Activated naive CD4-positive, alpha-beta T cell treated with anti-CD3 and anti-CD28 coated beads, Interleukin-2, amount 50 U/mL, for 72 hours (primary cell): Measurements from ENCODE around the gene RGS17. TPM values are rescaled to one million over a fixed set of nuclear protein-coding genes. Genes with fewer than 3 reads are reported as not detected.
"Not testable (repeated sequence)": the region's sequence is repeated elsewhere in the genome, so short reads cannot be mapped to it uniquely, and the experiment has no call there.

Source experiments
- ATAC-seq, 2 donors: fragments of 150-1000 bp; cut with Tn5 transposase; 2 replicates each; pipeline ENCODE4 v1.10.0; 2021; ENCODE audit warnings: mild to moderate bottlenecking in 2 of 2, moderate library complexity in 2 of 2
- DNase-seq, 2 donors: peaks; one replicate each; pipeline ENCODE4 v3.0.0; 2021 to 2022; ENCODE audit warnings: low spot score in 2 of 2
- H3K27ac Mint-ChIP-seq, 2 donors: one replicate each; pipeline ENCODE4 v1.8.0; 2022; ENCODE audit warnings: mild to moderate bottlenecking in 2 of 2, mixed read lengths in 2 of 2
- H3K36me3 Mint-ChIP-seq, 2 donors: one replicate each; pipeline ENCODE4 v1.8.0; 2022; ENCODE audit warnings: mixed read lengths in 2 of 2
- H3K9me3 Mint-ChIP-seq, 2 donors: one replicate each; pipeline ENCODE4 v1.8.0; 2022; ENCODE audit warnings: mixed read lengths in 2 of 2
- total RNA-seq, 2 donors: library from RNA; stranded (reverse); gene quantifications; one replicate each; pipeline ENCODE4 v1.2.3, GENCODE V29; 2022

RGS17 gene
- total RNA-seq, 2 donors from 2014 or later, result not detected

DNA sequence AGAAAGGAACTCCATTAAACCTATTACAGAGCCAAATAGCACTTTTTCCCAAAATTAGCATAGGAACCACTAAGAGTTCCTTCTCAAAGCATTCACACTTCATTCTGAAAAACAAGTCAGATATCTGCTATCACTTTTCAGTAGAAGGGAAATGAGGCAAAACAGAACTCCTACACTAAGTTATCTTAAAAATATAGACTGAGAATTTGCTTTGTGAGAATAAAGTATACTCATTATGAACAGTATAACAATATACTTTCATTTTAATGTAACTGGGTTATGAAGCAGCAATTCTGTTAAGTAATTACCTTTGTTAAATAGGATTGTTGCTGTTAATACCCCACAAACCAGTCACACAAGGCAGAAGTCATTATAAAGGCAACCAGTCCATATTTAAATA, 137.2 kb downstream of the RGS17 start:
- Mint-ChIP-seq H3K36me3 (peaks cover 15 to 44% of the 10 kb centered on the region in 2 donors), H3K9me3 (no peaks in the 10 kb centered on the region), H3K27ac (peak overlapping the region in 1 of 2 donors; percentile 89)
- peak in 1 of 2 donors; percentile 81 for ATAC-seq
- no peak for DNase-seq

DNA sequence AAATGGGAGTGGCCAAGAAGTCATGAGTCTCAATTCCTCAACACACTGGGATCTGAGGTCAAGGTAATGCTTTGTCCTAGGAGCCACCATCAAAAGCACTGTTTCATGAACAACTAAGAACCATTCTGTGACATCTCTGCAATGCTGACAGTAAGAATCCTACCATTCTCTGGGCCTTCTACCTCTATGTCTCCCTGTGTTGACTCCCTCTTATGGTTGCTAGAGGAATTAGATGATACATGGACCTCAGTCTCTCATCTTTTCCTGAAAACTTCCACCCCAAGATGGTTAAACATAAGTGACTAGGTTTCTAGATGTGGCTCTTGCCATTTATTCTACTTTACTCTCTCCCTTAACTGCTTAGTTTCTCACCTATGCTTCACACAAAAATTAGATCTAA, 137.7 kb downstream of the RGS17 start:
- Mint-ChIP-seq H3K27ac (peak overlapping the region in 1 of 2 donors; percentile 89), H3K36me3 (peaks cover 15 to 42% of the 10 kb centered on the region in 2 donors), H3K9me3 (no peaks in the 10 kb centered on the region)
- DNase-seq (no peak), ATAC-seq (peak; percentile 31 to 40)

DNA sequence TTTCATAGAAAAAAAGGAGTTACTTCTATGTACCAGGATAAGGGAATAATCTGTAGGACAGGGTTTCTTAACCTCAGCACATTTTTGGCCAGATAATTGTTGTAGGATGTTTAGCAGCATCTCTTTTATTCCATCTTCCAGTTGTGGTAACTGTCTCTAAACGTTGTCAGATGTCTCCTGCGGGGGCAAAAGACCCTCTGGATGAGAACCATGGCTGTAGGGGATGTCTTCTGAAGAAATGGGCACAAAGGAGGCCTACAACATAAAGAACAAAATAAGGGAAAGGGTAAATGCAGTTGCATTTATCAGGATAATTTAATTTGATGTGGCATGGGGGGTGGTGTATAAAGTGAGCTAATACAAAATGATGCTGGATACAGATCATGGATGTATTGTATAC, 144.1 kb downstream of the RGS17 start:
- DNase-seq (no peak), ATAC-seq (no peak)
- no peak overlapping the region for H3K27ac Mint-ChIP-seq
- no peaks in the 10 kb centered on the region for H3K9me3 Mint-ChIP-seq
- peaks cover 11 to 28% of the 10 kb centered on the region in 2 donors for H3K36me3 Mint-ChIP-seq

DNA sequence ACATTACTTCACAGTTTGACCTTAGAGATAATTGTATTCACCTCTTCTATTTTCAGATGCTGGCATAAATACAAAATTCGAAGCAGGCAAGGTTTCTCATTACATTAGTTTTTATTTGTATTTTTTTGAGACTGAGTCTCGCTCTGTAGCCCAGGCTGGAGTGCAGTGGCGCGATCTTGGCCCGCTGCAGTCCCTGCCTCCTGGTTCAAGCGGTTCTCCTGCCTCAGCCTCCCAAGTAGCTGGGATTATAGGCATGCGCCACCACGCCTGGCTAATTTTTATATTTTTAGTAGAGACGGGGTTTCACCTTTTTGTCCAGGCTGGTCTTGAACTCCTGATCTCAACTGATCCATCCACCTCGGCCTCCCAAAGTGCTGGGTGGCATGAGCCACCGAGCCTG, 145.8 kb downstream of the RGS17 start:
- peaks cover 23 to 36% of the 10 kb centered on the region in 2 donors for H3K36me3 Mint-ChIP-seq
- not testable (repeated sequence) for ATAC-seq, DNase-seq, H3K27ac Mint-ChIP-seq, H3K9me3 Mint-ChIP-seq

DNA sequence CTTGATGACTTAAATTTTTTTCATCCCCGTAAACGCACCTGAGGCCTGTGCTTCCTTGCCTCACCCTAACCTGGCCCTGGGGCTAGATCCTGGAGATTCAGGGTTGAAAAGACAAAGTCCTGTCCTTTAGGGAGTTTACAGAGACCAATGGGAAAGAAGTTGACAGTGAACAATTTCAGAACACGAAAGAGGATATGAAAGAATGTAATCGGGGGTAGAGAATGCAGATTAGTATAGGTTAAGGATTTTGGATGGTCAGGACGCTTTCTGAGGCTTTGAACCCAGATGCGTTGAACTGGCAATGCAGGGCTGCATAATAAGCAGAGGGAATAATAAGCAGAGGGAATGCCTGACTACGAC, 146.6 kb downstream of the RGS17 start:
- H3K36me3 Mint-ChIP-seq, result peaks cover 28 to 34% of the 10 kb centered on the region in 2 donors

DNA sequence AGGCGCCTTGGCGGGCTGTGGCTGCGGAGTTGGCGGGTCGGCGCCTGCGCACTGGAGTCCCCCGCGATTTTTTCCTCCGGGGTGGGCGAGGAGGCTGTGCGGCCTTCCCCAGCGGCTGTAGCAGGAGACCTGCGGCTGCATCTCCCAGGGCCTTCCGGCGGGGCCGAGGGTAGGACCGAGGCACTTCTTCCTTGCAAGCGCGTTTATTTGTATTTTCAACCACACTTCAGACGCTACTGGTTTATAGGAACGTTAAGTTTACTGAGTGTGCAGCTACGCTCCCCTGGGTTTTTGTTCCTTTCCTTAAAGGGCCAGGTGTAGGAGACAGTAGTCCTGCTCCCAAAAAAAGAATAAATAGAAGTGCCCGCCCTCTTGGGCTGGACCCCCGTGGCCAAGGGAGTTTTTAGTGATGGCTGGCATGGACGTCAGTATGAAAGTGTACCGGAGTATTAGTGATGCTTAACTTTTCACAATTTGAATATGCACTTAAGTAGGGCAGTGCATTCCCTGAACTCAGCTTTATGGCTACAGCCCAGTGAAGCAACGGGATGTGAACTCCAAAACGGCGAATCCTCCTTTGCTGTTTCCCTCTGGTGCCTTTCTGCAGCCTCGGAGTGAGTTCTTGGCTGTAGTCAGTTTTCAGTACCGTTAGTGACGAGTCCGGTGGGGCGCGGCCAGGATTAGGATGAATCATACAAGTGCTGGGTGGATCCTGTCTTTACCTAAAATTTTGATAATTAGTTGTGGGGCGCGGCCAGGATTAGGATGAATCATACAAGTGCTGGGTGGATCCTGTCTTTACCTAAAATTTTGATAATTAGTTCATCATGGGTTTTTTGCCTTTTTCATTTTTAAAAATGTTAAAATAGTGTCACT, 147.2 kb downstream of the RGS17 start:
- DNase-seq, result peak; percentile 71 to 79
- Mint-ChIP-seq H3K9me3 (no peaks in the 10 kb centered on the region), H3K27ac (peak overlapping the region; percentile 96 to 100), H3K36me3 (peaks cover 28 to 34% of the 10 kb centered on the region in 2 donors)
- ATAC-seq, result peak; percentile 36 to 54

More for the DNA sequence above, 146.6 kb downstream of the RGS17 start:
- Mint-ChIP-seq H3K9me3 (no peaks in the 10 kb centered on the region), H3K27ac (peak overlapping the region; percentile 96 to 100)
- ATAC-seq (no peak), DNase-seq (no peak)

DNA sequence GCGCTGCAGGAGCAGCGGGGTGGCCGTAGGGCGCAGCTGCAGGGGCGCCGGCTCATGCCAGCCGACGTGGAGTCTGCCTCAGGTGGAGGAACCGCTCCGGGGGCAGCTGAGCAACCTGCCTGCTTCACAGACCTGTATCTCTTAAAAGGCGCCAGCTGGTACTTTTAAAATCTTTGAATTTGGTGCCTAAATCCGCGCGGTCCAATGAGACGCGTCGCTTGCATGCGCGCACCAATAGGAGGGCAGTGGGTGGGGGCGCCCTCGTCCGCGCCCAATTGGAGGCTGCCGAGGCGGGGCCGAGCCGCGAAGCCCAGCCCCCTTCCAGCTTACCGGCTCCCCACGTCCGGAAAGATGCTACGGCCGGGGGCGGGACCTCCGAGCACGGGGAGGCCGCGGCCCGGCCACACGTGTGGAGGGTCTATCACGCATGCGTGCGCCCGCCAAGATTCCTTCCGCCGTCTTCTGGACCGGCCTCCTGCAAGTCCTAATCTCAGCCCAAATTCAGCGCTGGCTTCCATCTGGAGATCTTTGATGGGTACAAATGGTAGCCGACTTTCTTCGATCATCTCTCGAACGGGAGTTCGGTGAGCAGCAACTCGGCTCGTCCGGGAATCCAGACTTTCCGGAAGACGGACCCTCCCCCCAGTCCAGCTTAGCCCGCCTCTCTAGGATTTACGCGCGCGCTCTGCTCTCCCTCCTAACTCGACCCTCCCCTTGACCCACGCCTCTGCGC, 148.0 kb downstream of the RGS17 start, which contains the start of gene FBXO5:
Gene FBXO5, minus strand, starts transcription at position 138 of the 733 bp plus-strand sequence. Its CDS starts 82 bp downstream, at position 56.
- no peaks in the 10 kb centered on the region for H3K9me3 Mint-ChIP-seq
- ATAC-seq (peak; percentile 90), DNase-seq (peak; percentile 94 to 98)
- H3K27ac Mint-ChIP-seq, result peak within 1 kb of the TSS; percentile 96 to 100
- peaks cover 32 to 34% of the 10 kb centered on the region in 2 donors for H3K36me3 Mint-ChIP-seq

DNA sequence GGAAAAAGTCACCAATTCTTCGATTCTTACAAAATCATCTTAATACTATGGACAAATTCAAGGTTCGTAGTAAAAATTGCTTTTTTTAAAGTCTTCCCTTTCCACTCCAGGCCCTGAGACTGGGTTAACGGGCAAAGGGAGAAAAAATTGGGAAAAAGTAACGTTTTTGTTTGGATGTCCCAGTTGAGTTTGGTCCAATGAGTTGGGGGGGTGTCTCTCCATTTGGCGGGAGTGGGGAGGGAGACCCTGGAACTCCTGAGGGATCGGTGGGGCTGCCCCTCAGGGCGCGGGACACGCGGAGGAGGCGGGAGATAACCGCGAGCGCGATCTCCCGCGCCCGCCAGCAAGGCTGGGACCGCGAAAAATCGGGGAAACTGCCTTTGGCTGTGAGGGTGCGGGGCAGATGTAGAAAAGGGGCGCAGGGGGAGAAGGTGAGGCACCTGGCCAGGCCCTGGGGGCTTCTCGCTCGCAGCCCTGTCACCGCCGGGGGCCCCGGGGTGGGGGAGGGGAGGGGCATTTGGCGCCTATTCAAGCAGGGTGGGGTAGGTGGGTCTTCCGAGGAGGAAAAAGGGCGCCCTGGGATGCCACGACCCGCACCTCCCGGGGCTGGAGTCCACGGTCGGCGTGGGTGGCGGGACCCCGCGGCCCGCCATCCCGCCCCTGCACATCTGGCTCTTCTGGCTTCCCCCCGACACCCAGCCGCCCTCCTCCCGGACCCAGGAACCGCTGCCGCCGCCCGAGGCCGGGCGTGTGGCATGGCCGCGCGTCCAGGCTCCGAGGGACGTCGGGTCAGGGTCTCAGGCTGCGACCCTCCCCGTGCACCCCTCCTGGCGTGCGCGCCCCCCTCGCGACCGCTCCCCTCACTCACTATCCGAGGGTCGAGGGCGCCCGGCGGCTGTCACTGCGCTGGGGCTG, 148.8 kb downstream of the RGS17 start:
- ATAC-seq, result peak in 1 of 2 donors; percentile 0
- H3K27ac Mint-ChIP-seq, result peak overlapping the region; percentile 92 to 96
- no peaks in the 10 kb centered on the region for H3K9me3 Mint-ChIP-seq
- peaks cover 33 to 34% of the 10 kb centered on the region in 2 donors for H3K36me3 Mint-ChIP-seq
- peak; percentile 22 to 61 for DNase-seq

DNA sequence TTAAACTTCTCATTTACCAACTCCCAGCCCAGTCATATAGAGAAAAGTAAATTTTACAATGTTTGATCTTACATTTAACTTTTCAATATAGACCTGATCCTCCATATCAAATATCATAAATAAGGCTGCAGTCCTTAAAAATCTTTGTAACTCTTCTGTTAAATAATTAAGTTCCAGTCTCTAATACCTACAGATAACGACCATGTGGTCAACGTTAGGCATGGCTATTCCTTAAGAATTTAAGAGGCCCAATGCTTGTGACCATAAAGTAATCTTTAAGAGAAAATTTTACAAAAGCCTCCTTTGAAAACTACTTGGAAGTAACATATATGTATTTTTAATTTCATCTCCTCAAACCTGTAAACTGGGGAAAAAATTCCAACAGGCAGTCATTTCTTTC, 149.9 kb downstream of the RGS17 start:
- Mint-ChIP-seq H3K27ac (peak overlapping the region in 1 of 2 donors; percentile 69), H3K9me3 (no peaks in the 10 kb centered on the region), H3K36me3 (peaks cover 43 to 44% of the 10 kb centered on the region in 2 donors)
- ATAC-seq (no peak), DNase-seq (no peak)

DNA sequence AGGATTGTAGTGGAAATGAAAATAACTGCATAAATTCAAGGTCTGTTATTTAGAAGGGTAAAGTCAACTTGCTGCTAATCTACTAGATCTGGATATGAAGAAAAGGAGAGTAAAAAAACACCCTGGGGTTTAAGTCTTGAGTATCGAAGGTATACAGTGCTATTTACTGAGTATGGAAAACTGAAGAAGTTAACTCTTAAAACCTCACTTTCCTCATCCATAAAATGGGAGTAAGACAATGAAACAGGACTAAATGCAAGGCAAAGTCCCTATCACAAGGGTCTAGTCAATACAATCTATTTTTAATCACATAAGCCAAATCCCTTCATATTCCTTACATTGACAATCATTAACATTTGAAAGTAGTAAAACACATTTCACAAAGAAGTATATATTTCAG, 150.4 kb downstream of the RGS17 start:
- Mint-ChIP-seq H3K36me3 (peaks cover 44 to 50% of the 10 kb centered on the region in 2 donors), H3K9me3 (no peaks in the 10 kb centered on the region), H3K27ac (peak overlapping the region in 1 of 2 donors; percentile 43)
- ATAC-seq (no peak), DNase-seq (no peak)

DNA sequence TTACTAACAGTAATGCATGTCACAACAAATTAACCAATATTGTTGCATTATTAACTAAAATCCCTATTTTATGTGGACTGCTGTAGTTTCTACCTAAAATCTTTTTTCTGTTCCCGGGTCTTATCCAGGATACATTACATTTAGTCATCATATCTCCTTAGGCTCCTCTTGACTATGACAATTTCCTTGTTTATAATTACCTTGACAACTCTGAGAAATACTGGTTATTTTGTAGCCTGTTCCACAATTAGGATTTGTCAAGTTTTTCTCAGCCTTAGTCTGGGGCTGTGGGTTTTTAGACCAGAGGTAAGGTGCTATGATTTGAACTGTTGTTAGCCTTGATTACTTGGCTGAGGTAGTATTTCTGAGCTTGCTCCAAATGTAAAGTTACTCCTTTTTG, 152.0 kb downstream of the RGS17 start:
- Mint-ChIP-seq H3K27ac (no peak overlapping the region), H3K9me3 (peaks cover 4% of the 10 kb centered on the region in 2 donors), H3K36me3 (peaks cover 46 to 52% of the 10 kb centered on the region in 2 donors)
- DNase-seq, result no peak
- no peak for ATAC-seq

DNA sequence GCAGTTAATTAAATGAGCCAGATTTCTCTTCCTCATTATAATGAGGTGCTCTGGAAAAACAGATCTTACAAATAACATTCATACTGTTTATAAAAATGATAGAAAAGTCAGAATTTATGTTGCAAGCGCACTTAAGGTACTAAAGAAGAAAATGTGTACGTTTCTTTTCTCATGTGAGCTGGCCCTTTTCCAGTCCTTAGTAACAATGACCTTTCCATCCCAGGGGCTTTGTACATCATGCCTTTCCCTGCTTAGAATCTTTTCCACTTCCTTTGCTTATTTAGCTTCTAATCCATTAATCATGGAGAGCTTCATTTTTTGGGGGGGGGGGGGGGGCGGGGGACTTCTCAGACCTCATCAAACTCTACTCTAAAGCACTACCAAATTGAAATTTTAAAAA, 153.0 kb downstream of the RGS17 start:
- Mint-ChIP-seq H3K27ac (no peak overlapping the region), H3K9me3 (peaks cover 4% of the 10 kb centered on the region in 2 donors), H3K36me3 (peaks cover 55 to 57% of the 10 kb centered on the region in 2 donors)
- no peak for ATAC-seq
- DNase-seq, result no peak

DNA sequence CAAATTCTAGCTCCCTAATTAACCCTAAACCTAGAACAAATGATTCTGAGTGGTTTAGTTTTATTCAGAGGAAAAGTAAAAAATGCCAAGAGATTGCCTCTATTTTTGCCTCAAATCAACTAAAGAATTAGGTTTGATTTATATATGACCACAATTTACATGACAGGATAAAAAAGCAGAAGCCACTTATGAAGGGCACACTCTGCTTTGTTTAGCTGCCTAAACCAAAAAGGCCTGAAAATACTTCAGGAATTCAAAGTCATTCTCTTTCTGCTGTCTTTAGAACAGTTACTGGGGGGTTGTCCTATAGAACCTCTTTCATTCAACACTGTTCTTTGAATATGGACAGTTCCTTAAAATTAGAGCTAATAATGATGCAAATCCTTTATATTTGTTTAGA, 153.5 kb downstream of the RGS17 start:
- peaks cover 55 to 59% of the 10 kb centered on the region in 2 donors for H3K36me3 Mint-ChIP-seq
- peaks cover 4% of the 10 kb centered on the region in 2 donors for H3K9me3 Mint-ChIP-seq
- no peak overlapping the region for H3K27ac Mint-ChIP-seq
- DNase-seq, result no peak
- ATAC-seq, result no peak

DNA sequence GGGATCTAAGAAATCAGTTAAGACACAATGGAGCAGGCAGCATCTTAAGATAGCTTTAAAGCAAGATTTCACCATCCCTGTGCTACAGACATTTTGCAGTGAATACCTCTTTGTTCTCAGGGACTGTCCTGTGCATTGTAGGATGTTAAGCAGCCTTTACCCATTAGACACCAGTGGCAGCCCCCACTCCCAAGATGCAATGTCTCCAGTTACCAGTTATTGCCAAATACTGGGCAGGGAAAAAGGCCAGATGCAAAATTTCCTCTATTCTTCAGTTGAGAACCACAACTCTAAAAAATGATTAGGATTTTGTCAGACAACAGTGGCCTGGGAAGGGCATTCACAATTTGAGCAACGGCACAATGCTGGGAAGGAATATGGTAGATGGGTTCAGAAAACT, 154.3 kb downstream of the RGS17 start:
- peaks cover 50 to 66% of the 10 kb centered on the region in 2 donors for H3K36me3 Mint-ChIP-seq
- peaks cover 4% of the 10 kb centered on the region in 2 donors for H3K9me3 Mint-ChIP-seq
- ATAC-seq, result no peak
- no peak for DNase-seq
- H3K27ac Mint-ChIP-seq, result no peak overlapping the region

DNA sequence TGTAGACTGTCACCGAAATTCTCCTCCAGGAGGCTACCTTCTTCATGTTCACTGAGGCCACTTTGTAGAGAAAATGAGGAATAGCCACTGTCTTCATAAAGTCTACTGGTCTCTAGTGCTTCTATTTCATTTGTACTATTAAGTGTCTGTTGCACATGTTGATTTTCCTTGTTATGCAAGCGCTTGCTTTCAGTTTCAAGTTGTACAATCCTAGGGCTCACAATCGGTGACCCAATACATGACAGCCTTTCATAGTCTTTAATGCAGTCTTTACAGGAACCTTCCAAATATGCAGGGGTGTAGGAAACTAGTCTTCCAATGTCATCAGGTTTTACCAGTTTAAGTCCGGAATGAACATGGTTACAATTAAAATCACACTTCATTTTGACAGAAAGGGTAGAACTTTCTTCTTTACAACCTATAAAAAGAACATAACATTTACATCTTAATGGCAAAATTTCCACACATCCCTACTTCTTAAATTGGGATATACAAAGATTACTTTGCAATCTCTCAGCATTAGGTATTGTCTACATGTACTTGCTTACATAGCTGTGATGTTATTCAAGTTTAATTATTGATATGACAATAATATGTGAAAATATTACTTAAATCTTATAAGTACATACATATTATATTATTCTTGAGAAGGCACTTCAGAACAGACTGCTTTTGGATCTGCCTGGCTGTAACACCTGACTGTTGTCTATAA, 155.7 kb downstream of the RGS17 start:
- H3K36me3 Mint-ChIP-seq, result peaks cover 44 to 67% of the 10 kb centered on the region in 2 donors

More for the DNA sequence above, 155.7 kb downstream of the RGS17 start:
- ATAC-seq, result no peak
- H3K27ac Mint-ChIP-seq, result peak overlapping the region in 1 of 2 donors; percentile 84
- H3K9me3 Mint-ChIP-seq, result peaks cover 4% of the 10 kb centered on the region in 2 donors
- no peak for DNase-seq
